ENCODE results near the gene ZYG11A.
"Not testable (repeated sequence)": the region's sequence is repeated elsewhere in the genome, so short reads cannot be mapped to it uniquely, and the experiment has no call there.

ZYG11A gene

GRCh38 chr1:52825868-52826267 lies 16.7 kb upstream of the ZYG11A start:
- peak; percentile 36 for TF ChIP-seq CTCF (IDR thresholded peaks at IDR 0.05; ENCODE audit: low read length, missing control alignments)
- peak; percentile 30 for DNase-seq (ENCODE audit: low read depth)
- H3K4me3 ChIP-seq (replicated peaks; ENCODE audit: low read depth, low read length), result no peak overlapping the region

- TF ChIP-seq CTCF (IDR thresholded peaks at IDR 0.05; ENCODE audit: low read length, missing control alignments), result no peak
- H3K4me3 ChIP-seq (replicated peaks; ENCODE audit: low read depth, low read length), result no peak overlapping the region
- peak; percentile 19 for DNase-seq (ENCODE audit: low read depth)
Observed at GRCh38 chr1:52834798-52835197, 7.8 kb upstream of the ZYG11A start.

GRCh38 chr1:52836035-52836434 lies 6.5 kb upstream of the ZYG11A start:
- TF ChIP-seq CTCF (IDR thresholded peaks at IDR 0.05; ENCODE audit: low read length, missing control alignments), result no peak
- H3K4me3 ChIP-seq (replicated peaks; ENCODE audit: low read depth, low read length), result no peak overlapping the region
- no peak for DNase-seq (ENCODE audit: low read depth)

GRCh38 chr1:52839175-52839574 lies 3.4 kb upstream of the ZYG11A start:
- DNase-seq (ENCODE audit: low read depth); H3K4me3 ChIP-seq (replicated peaks; ENCODE audit: low read depth, low read length): not testable (repeated sequence)

GRCh38 chr1:52845119-52845518 lies 2.6 kb downstream of the ZYG11A start:
- H3K4me3 ChIP-seq (replicated peaks; ENCODE audit: low read depth, low read length); DNase-seq (ENCODE audit: low read depth): not testable (repeated sequence)

GRCh38 chr1:52848423-52848822 lies 5.9 kb downstream of the ZYG11A start:
- TF ChIP-seq CTCF (IDR thresholded peaks at IDR 0.05; ENCODE audit: low read length, missing control alignments), result no peak
- DNase-seq (ENCODE audit: low read depth), result no peak
- H3K4me3 ChIP-seq (replicated peaks; ENCODE audit: low read depth, low read length), result no peak overlapping the region

GRCh38 chr1:52850951-52851350 lies 8.4 kb downstream of the ZYG11A start:
- TF ChIP-seq CTCF (IDR thresholded peaks at IDR 0.05; ENCODE audit: low read length, missing control alignments), result no peak
- H3K4me3 ChIP-seq (replicated peaks; ENCODE audit: low read depth, low read length), result no peak overlapping the region
- DNase-seq (ENCODE audit: low read depth), result no peak

- no peak for DNase-seq (ENCODE audit: low read depth)
- TF ChIP-seq CTCF (IDR thresholded peaks at IDR 0.05; ENCODE audit: low read length, missing control alignments), result no peak
- no peak overlapping the region for H3K4me3 ChIP-seq (replicated peaks; ENCODE audit: low read depth, low read length)
Observed at GRCh38 chr1:52852854-52853253, 10.3 kb downstream of the ZYG11A start.

Data from fibroblast of pulmonary artery (primary cell).